Suprapubic skin (tissue), 4 donors: ENCODE data around the gene PPFIA4.

Experiments used
- EP300 ChIP-seq: sonication (generic); formaldehyde crosslinking; IDR thresholded peaks from one replicate; pipeline ENCODE4 v1.6.1; 2017; ENCODE audit warnings: antibody characterized with exemption
- POLR2A ChIP-seq, 2 donors: fragments of 450-650 bp; IDR thresholded peaks; one replicate each; pipeline ENCODE4 v1.6.1; 2017; ENCODE audit warnings: antibody characterized with exemption in 2 of 2, mild to moderate bottlenecking in 2 of 2, moderate library complexity in 2 of 2
- POLR2AphosphoS5 ChIP-seq, 3 donors: sonication (generic); formaldehyde crosslinking; IDR thresholded peaks; one replicate each; pipeline ENCODE4 v1.6.1; 2017; ENCODE audit warnings: antibody characterized with exemption in 3 of 3
- TF ChIP-seq, protein P1 (sequence below), 2 donors: fragments of 200-600 bp in 1 of 2; fragments of 450-650 bp in 1 of 2; sonication (generic) in 1 of 2; IDR thresholded peaks; one replicate each; pipeline ENCODE4 v1.5.1; 2016 to 2019; ENCODE audit warnings: antibody characterized with exemption in 2 of 2, mild to moderate bottlenecking in 1 of 2, moderate library complexity in 1 of 2

DNA sequence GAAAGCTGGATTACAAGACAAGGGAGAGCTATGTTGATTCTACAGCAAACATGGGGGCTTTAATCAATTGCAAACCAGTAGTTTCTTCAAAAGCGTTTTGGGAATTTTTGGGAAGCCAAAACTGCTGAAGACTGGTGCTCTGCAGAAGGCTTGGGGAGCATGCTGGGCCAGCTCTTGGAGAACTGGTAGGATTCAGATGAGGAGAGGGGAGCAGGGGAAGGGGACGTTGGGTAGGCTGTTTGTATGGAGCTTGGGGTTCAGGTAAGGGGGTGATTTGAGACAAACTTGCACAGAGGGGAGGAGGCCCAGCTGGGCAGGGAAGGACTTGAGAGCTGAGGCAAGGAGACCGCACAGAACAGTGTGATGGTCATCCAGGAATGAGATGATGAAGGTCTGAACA is 62.1 kb downstream of the PPFIA4 start:
- TF ChIP-seq POLR2AphosphoS5 (IDR thresholded peaks at IDR 0.05) (no peak), POLR2A (IDR thresholded peaks at IDR 0.05) (no peak), EP300 (no peak)
- TF ChIP-seq, protein P1, sequence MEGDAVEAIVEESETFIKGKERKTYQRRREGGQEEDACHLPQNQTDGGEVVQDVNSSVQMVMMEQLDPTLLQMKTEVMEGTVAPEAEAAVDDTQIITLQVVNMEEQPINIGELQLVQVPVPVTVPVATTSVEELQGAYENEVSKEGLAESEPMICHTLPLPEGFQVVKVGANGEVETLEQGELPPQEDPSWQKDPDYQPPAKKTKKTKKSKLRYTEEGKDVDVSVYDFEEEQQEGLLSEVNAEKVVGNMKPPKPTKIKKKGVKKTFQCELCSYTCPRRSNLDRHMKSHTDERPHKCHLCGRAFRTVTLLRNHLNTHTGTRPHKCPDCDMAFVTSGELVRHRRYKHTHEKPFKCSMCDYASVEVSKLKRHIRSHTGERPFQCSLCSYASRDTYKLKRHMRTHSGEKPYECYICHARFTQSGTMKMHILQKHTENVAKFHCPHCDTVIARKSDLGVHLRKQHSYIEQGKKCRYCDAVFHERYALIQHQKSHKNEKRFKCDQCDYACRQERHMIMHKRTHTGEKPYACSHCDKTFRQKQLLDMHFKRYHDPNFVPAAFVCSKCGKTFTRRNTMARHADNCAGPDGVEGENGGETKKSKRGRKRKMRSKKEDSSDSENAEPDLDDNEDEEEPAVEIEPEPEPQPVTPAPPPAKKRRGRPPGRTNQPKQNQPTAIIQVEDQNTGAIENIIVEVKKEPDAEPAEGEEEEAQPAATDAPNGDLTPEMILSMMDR (IDR thresholded peaks at IDR 0.05): no peak
